Measurements from ENCODE around the gene GABRB1. TPM values are rescaled to one million over a fixed set of nuclear protein-coding genes. Genes with fewer than 3 reads are reported as not detected.

The GABRB1 gene
- total and polyA plus RNA-seq, 8 donors, result 0.17 to 0.48 (median 0.32) TPM; not detected in 4

DNA sequence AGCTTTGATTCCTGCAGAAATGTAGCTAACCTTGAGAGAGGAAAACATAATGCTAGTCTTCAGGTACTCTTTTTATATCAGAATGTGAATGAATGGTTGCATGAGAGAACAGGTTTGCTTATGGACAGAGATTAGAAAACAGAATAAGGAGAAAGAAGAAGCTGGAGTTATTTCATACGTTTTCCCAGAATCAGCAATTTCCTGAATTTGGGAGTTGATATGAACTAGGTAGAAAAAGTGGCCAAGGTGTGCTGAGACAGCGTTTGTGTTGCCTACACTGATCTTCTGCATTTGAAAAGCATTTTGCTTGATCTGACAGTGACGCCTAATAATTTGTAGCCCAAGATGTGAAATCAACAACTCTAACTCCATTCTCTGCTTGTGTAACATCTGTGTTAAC, 12.5 kb downstream of the GABRB1 start:
- ATAC-seq, result no peak
- H3K4me3 ChIP-seq, result no peak overlapping the region
- TF ChIP-seq, protein P1, sequence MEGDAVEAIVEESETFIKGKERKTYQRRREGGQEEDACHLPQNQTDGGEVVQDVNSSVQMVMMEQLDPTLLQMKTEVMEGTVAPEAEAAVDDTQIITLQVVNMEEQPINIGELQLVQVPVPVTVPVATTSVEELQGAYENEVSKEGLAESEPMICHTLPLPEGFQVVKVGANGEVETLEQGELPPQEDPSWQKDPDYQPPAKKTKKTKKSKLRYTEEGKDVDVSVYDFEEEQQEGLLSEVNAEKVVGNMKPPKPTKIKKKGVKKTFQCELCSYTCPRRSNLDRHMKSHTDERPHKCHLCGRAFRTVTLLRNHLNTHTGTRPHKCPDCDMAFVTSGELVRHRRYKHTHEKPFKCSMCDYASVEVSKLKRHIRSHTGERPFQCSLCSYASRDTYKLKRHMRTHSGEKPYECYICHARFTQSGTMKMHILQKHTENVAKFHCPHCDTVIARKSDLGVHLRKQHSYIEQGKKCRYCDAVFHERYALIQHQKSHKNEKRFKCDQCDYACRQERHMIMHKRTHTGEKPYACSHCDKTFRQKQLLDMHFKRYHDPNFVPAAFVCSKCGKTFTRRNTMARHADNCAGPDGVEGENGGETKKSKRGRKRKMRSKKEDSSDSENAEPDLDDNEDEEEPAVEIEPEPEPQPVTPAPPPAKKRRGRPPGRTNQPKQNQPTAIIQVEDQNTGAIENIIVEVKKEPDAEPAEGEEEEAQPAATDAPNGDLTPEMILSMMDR (IDR thresholded peaks at IDR 0.05), result no peak

DNA sequence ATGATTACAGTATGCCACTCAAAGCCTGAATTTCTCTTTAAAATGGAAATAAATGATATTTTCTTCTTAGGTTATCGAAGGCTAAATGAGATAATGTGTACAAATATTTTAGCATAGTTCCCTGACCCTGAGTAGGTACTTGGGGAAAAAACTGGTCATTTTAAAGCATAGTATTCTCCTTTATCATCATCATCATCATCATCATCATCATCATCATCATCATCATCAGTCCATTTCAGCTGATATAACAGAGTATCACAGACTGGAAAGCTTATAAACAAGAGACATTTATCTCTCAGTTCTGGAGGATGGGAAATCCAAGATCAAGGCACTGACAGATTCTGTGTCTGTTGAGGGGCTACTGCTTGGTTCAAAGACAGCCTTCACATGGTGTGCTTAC, 13.9 kb downstream of the GABRB1 start:
- TF ChIP-seq, protein P1 (IDR thresholded peaks at IDR 0.05), result no peak
- peaks cover 0 to 5% of the 10 kb centered on the region in 2 donors for H3K27me3 ChIP-seq
- no peak overlapping the region for H3K4me3 ChIP-seq
- ATAC-seq (no peak), DNase-seq (no peak)
- H3K36me3 ChIP-seq, result no peaks in the 10 kb centered on the region
- no peaks in the 10 kb centered on the region for H3K9me3 ChIP-seq
- no peak overlapping the region for H3K27ac ChIP-seq
- intact Hi-C loops (cut with DNase I), result no loop called here
- H3K4me1 ChIP-seq, result no peaks in the 10 kb centered on the region

More for the DNA sequence above, 12.5 kb downstream of the GABRB1 start:
- DNase-seq, result no peak
- H3K4me1 ChIP-seq, result no peaks in the 10 kb centered on the region
- H3K9me3 ChIP-seq, result no peaks in the 10 kb centered on the region
- intact Hi-C loops (cut with DNase I), result no loop called here
- no peak overlapping the region for H3K27ac ChIP-seq
- H3K27me3 ChIP-seq, result peaks cover 0 to 5% of the 10 kb centered on the region in 2 donors
- no peaks in the 10 kb centered on the region for H3K36me3 ChIP-seq

DNA sequence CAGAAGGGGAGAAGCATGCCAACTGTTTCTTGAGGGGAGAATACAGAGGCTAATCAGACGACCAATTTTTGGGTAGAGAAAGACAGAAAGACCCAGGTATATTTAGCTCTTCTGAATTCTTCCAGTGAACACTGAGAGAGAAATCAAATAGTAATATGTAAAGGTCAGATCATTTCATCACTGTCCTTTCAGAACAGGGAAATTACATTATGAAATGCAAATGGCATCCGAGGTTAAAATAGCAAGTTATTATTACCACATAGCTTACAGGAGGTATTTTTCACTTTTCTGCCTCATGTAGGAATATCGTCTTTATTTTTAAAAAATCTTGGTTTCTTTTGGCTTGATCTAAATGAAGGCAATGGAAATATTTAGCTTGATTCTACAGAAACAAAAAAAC, 18.0 kb downstream of the GABRB1 start:
- no peak overlapping the region for H3K27ac ChIP-seq
- H3K4me3 ChIP-seq, result no peak overlapping the region
- H3K9me3 ChIP-seq, result no peaks in the 10 kb centered on the region
- no peaks in the 10 kb centered on the region for H3K36me3 ChIP-seq
- TF ChIP-seq, protein P1 (IDR thresholded peaks at IDR 0.05), result no peak
- H3K27me3 ChIP-seq, result peaks cover 0 to 4% of the 10 kb centered on the region in 2 donors
- no peak for DNase-seq
- intact Hi-C loops (cut with DNase I), result no loop called here
- no peaks in the 10 kb centered on the region for H3K4me1 ChIP-seq
- no peak for ATAC-seq

DNA sequence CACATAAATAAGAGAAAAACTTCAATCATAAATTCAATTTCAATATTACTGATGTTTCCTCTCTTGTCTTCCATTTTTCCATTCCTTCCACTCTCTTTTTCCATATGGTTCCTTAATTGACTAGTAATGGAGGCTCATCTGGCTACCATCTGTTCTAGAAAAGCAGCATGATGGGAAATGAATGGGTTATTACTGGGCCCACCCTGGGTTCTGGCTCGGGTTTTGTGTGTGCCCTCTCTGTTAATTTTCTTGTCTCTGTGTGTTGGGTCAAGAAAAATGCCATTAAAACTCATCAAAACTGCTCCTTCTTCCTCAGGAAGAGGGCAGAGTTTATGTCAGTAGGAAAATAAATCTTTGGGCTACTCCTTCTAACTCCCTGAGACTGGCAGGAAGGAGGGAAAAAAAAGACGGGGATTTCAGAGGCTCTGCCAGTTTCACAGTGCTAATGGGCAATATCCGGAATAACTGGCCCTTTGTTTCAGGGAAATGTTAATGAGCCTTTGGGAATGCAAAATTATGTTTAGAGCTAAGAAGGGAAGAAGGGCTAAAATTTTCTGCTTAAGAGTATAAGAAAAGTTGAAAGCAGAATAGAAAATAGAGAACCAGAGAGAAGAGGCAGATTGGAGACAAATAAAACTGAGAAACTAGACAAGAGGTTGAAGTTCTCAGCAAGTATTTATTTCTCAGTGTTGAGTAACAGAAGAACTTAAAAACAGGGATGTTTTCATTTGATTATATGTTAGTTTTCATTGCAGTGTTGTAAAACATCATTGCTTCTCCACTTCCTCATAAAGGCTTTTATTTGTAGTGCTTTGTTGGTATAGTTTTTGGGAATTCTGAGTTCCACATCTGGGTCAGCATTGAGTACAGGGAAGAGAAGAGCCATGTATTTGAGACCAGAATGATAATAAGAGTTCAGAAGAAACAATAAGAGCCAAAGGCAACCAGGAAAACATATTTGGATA, 19.7 kb downstream of the GABRB1 start:
- Histone ChIP-seq H3K9me3 (no peaks in the 10 kb centered on the region), H3K4me1 (no peaks in the 10 kb centered on the region), H3K27ac (no peak overlapping the region), H3K27me3 (peaks cover 0 to 4% of the 10 kb centered on the region in 2 donors), H3K4me3 (no peak overlapping the region), H3K36me3 (no peaks in the 10 kb centered on the region)
- TF ChIP-seq, protein P1 (IDR thresholded peaks at IDR 0.05), result no peak
- ATAC-seq, result no peak
- intact Hi-C loops (cut with DNase I), result no loop called here
- DNase-seq, result no peak

DNA sequence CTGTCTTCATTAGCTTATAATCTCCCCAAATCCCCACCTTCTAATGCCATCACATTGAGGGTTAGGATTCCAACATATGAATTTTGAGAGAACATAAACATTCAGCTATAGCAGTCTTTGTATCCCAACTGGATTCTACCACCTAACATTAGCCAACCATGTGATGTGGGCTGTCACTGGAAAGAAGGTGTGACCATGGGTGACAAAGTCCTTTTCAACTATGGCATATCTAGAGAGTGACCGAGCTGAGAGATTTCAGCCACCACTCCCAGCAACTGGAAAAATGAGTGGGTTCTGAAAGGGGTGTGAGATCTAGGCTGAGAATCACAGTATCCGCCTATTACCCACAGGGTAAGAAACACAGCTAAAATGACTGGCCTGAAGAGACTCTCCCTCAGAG, 22.1 kb downstream of the GABRB1 start:
- H3K27me3 ChIP-seq, result peaks cover 0 to 4% of the 10 kb centered on the region in 2 donors
- H3K4me1 ChIP-seq, result no peaks in the 10 kb centered on the region
- no peak overlapping the region for H3K27ac ChIP-seq
- no peak for ATAC-seq
- intact Hi-C loops (cut with DNase I), result no loop called here
- no peaks in the 10 kb centered on the region for H3K9me3 ChIP-seq
- TF ChIP-seq, protein P1 (IDR thresholded peaks at IDR 0.05), result no peak
- no peak overlapping the region for H3K4me3 ChIP-seq
- no peaks in the 10 kb centered on the region for H3K36me3 ChIP-seq
- no peak for DNase-seq

Data from left lung (tissue), 10 donors.